ENCODE measurements around the gene GDPD3.
A peak's percentile ranks its signal among the peaks of the same experiment; 100 is the strongest.

The GDPD3 gene

GRCh38 chr16:30076276-30076791 is 37.0 kb downstream of the GDPD3 start:
- no peaks in the 10 kb centered on the region for H3K27me3 ChIP-seq (ENCODE audit: control insufficient read depth, low read length)
- TF ChIP-seq CTCF (IDR thresholded peaks at IDR 0.05; ENCODE audit: low read depth, low read length, poor library complexity, severe bottlenecking) (no peak), EZH2phosphoT487 (IDR thresholded peaks at IDR 0.05; ENCODE audit: borderline replicate concordance, low read length) (no peak)
- H3K79me2 ChIP-seq (ENCODE audit: control insufficient read depth, low read length): peaks cover 60% of the 10 kb centered on the region
- peak overlapping the region; percentile 91 for H3K4me3 ChIP-seq (ENCODE audit: low read length)
- peaks cover 27% of the 10 kb centered on the region for H3K4me1 ChIP-seq (ENCODE audit: control insufficient read depth, low read length)
- H4K20me1 ChIP-seq (ENCODE audit: control insufficient read depth, insufficient read depth, low read depth, low read length): peaks cover 20% of the 10 kb centered on the region
- no peaks in the 10 kb centered on the region for H3K9me2 ChIP-seq (replicated peaks; ENCODE audit: control insufficient read depth, low read length)
- H3K4me2 ChIP-seq (ENCODE audit: low read length): peak overlapping the region; percentile 87
- H3K36me3 ChIP-seq (ENCODE audit: control insufficient read depth, low read length): peaks cover 64% of the 10 kb centered on the region
- H3F3A ChIP-seq (ENCODE audit: control insufficient read depth, insufficient read depth): peaks cover 34% of the 10 kb centered on the region
- H3K9me3 ChIP-seq (ENCODE audit: control insufficient read depth, insufficient read depth, low read length): no peaks in the 10 kb centered on the region
- peak overlapping the region; percentile 78 for H3K27ac ChIP-seq (ENCODE audit: low read depth, low read length)

GRCh38 chr16:30075503-30076275 is 37.6 kb downstream of the GDPD3 start, which contains the start of gene PPP4C:
Gene PPP4C, plus strand, starts transcription at chr16:30075994. Its CDS starts 384 bp downstream, at chr16:30076378.
- H4K20me1 ChIP-seq (ENCODE audit: control insufficient read depth, insufficient read depth, low read depth, low read length): peaks cover 20% of the 10 kb centered on the region
- H3K27ac ChIP-seq (ENCODE audit: low read depth, low read length): peak within 1 kb of the TSS; percentile 78
- H3K9me2 ChIP-seq (replicated peaks; ENCODE audit: control insufficient read depth, low read length): no peaks in the 10 kb centered on the region
- no peaks in the 10 kb centered on the region for H3K9me3 ChIP-seq (ENCODE audit: control insufficient read depth, insufficient read depth, low read length)
- no peaks in the 10 kb centered on the region for H3K27me3 ChIP-seq (ENCODE audit: control insufficient read depth, low read length)
- peaks cover 54% of the 10 kb centered on the region for H3K79me2 ChIP-seq (ENCODE audit: control insufficient read depth, low read length)
- peaks cover 64% of the 10 kb centered on the region for H3K36me3 ChIP-seq (ENCODE audit: control insufficient read depth, low read length)
- peak within 1 kb of the TSS; percentile 87 for H3K4me2 ChIP-seq (ENCODE audit: low read length)
- H3K4me3 ChIP-seq (ENCODE audit: low read length): peak within 1 kb of the TSS; percentile 91
- TF ChIP-seq CTCF (IDR thresholded peaks at IDR 0.05; ENCODE audit: low read depth, low read length, poor library complexity, severe bottlenecking): no peak
- no peak for TF ChIP-seq EZH2phosphoT487 (IDR thresholded peaks at IDR 0.05; ENCODE audit: borderline replicate concordance, low read length)
- peaks cover 27% of the 10 kb centered on the region for H3K4me1 ChIP-seq (ENCODE audit: control insufficient read depth, low read length)
- H3F3A ChIP-seq (ENCODE audit: control insufficient read depth, insufficient read depth): peaks cover 41% of the 10 kb centered on the region

GRCh38 chr16:30070490-30070889 is 42.8 kb downstream of the GDPD3 start:
- Histone ChIP-seq H4K20me1 (ENCODE audit: control insufficient read depth, insufficient read depth, low read depth, low read length) (peaks cover 24% of the 10 kb centered on the region), H3K79me2 (ENCODE audit: control insufficient read depth, low read length) (peaks cover 46% of the 10 kb centered on the region)

More at GRCh38 chr16:30070490-30070889, 42.8 kb downstream of the GDPD3 start:
- Histone ChIP-seq H3K27me3 (ENCODE audit: control insufficient read depth, low read length) (no peaks in the 10 kb centered on the region), H3K27ac (ENCODE audit: low read depth, low read length) (no peak overlapping the region), H3F3A (ENCODE audit: control insufficient read depth, insufficient read depth) (peaks cover 77% of the 10 kb centered on the region), H3K9me3 (ENCODE audit: control insufficient read depth, insufficient read depth, low read length) (no peaks in the 10 kb centered on the region), H3K4me3 (ENCODE audit: low read length) (no peak overlapping the region), H3K9me2 (replicated peaks; ENCODE audit: control insufficient read depth, low read length) (no peaks in the 10 kb centered on the region), H3K4me2 (ENCODE audit: low read length) (no peak overlapping the region), H3K4me1 (ENCODE audit: control insufficient read depth, low read length) (peaks cover 35% of the 10 kb centered on the region), H3K36me3 (ENCODE audit: control insufficient read depth, low read length) (peaks cover 71% of the 10 kb centered on the region)
- TF ChIP-seq CTCF (IDR thresholded peaks at IDR 0.05; ENCODE audit: low read depth, low read length, poor library complexity, severe bottlenecking): no peak
- TF ChIP-seq EZH2phosphoT487 (IDR thresholded peaks at IDR 0.05; ENCODE audit: borderline replicate concordance, low read length): no peak
